HEK293 (cell line): ENCODE results near the gene KIF12.

ENCODE experiments used
- CTCF ChIA-PET: fragments of 350-600 bp; formaldehyde crosslinking; extraction: SDS; loops from one replicate; lab custom pipeline; 2021; ENCODE audit warnings: antibody characterized with exemption; lab: Yijun Ruan, JAX
- POLR2A ChIA-PET: fragments of 300-600 bp; formaldehyde crosslinking; extraction: SDS; loops from one replicate; lab custom pipeline; 2020; ENCODE audit warnings: antibody characterized with exemption, inconsistent platforms; lab: Yijun Ruan, JAX
- H3K27ac ChIP-seq: fragments of 200-500 bp; sonication (Bioruptor generic); 2 replicates; pipeline ENCODE4 v1.5.1; 2014; ENCODE audit warnings: low read depth, low read length, control low read depth, inconsistent platforms; ENCODE audit errors: extremely low read depth
- H3K36me3 ChIP-seq, 2 experiments: fragments of 200-500 bp in 1 of 2; sonication (Bioruptor generic) in 1 of 2; 1 replicate in 1 of 2; 2 replicates in 1 of 2; pipeline ENCODE4 v1.5.1; 2014 to 2017; ENCODE audit warnings: inconsistent platforms in 2 of 2, low read length in 2 of 2; ENCODE audit not compliant: control insufficient read depth in 2 of 2, insufficient read depth in 1 of 2
- H3K4me1 ChIP-seq: fragments of 200-500 bp; sonication (Bioruptor generic); 2 replicates; pipeline ENCODE4 v1.5.1; 2014; ENCODE audit warnings: mild to moderate bottlenecking, low read length, inconsistent platforms; ENCODE audit not compliant: control insufficient read depth, insufficient read depth
- H3K4me3 ChIP-seq: 2 replicates; pipeline ENCODE4 v1.5.1; 2011; ENCODE audit warnings: low read depth, mild to moderate bottlenecking, control low read depth, low read length, moderate library complexity
- H3K9me3 ChIP-seq: fragments of 200-500 bp; sonication (Bioruptor generic); 2 replicates; pipeline ENCODE4 v1.5.1; 2014; ENCODE audit warnings: low read depth, low read length, inconsistent platforms; ENCODE audit not compliant: control insufficient read depth, insufficient read depth
- EGR2 ChIP-seq: fragments of 450-650 bp; formaldehyde crosslinking; IDR thresholded peaks from 2 replicates; pipeline ENCODE4 v1.5.1; 2016; ENCODE audit warnings: low read depth, missing biosample characterization, missing genetic modification characterization
- HOXA7 ChIP-seq: sonication (generic); formaldehyde crosslinking; IDR thresholded peaks from 2 replicates; pipeline ENCODE4 v1.8.1; 2022; ENCODE audit warnings: missing genetic modification reagents, borderline replicate concordance
- INSM2 ChIP-seq: fragments of 450-650 bp; formaldehyde crosslinking; IDR thresholded peaks from 2 replicates; pipeline ENCODE4 v1.5.1; 2016; ENCODE audit warnings: missing biosample characterization, missing genetic modification characterization
- KLF1 ChIP-seq: fragments of 450-650 bp; formaldehyde crosslinking; IDR thresholded peaks from 2 replicates; pipeline ENCODE4 v1.5.1; 2016; ENCODE audit warnings: missing biosample characterization, missing genetic modification characterization
- OSR2 ChIP-seq: fragments of 450-650 bp; formaldehyde crosslinking; IDR thresholded peaks from 2 replicates; pipeline ENCODE4 v1.5.1; 2016; ENCODE audit warnings: missing biosample characterization, missing genetic modification characterization
- ZBTB10 ChIP-seq: fragments of 450-650 bp; formaldehyde crosslinking; IDR thresholded peaks from 2 replicates; pipeline ENCODE4 v1.5.1; 2016; ENCODE audit warnings: missing biosample characterization, missing genetic modification characterization
- ZBTB17 ChIP-seq: fragments of 450-650 bp; formaldehyde crosslinking; IDR thresholded peaks from 2 replicates; pipeline ENCODE4 v1.5.1; 2016; ENCODE audit warnings: missing biosample characterization, missing genetic modification characterization
- ZBTB48 ChIP-seq: fragments of 450-650 bp; formaldehyde crosslinking; IDR thresholded peaks from 2 replicates; pipeline ENCODE4 v1.5.1; 2016; ENCODE audit warnings: missing biosample characterization, missing genetic modification characterization
- ZFHX2 ChIP-seq: fragments of 450-650 bp; formaldehyde crosslinking; conservative IDR thresholded peaks from 2 replicates; pipeline ENCODE4 v1.5.1; 2016; ENCODE audit warnings: missing biosample characterization, missing genetic modification characterization
- ZFP37 ChIP-seq: fragments of 450-650 bp; formaldehyde crosslinking; IDR thresholded peaks from 2 replicates; pipeline ENCODE4 v1.5.1; 2016; ENCODE audit warnings: missing biosample characterization, missing genetic modification characterization
- ZIC2 ChIP-seq: fragments of 450-650 bp; formaldehyde crosslinking; IDR thresholded peaks from 2 replicates; pipeline ENCODE4 v1.5.1; 2016; ENCODE audit warnings: missing biosample characterization, missing genetic modification characterization
- ZNF157 ChIP-seq: fragments of 450-650 bp; formaldehyde crosslinking; IDR thresholded peaks from 2 replicates; pipeline ENCODE4 v1.5.1; 2016; ENCODE audit warnings: missing biosample characterization, missing genetic modification characterization
- ZNF19 ChIP-seq: fragments of 450-650 bp; formaldehyde crosslinking; IDR thresholded peaks from 2 replicates; pipeline ENCODE4; 2016; ENCODE audit warnings: missing biosample characterization, missing genetic modification characterization, low read depth
- ZNF341 ChIP-seq: fragments of 450-650 bp; formaldehyde crosslinking; IDR thresholded peaks from 2 replicates; pipeline ENCODE4; 2016; ENCODE audit warnings: low read depth, missing biosample characterization, missing genetic modification characterization
- ZNF362 ChIP-seq: fragments of 450-650 bp; formaldehyde crosslinking; IDR thresholded peaks from 2 replicates; pipeline ENCODE4 v1.5.1; 2016; ENCODE audit warnings: missing biosample characterization, missing genetic modification characterization
- ZNF366 ChIP-seq: fragments of 450-650 bp; formaldehyde crosslinking; conservative IDR thresholded peaks from 2 replicates; pipeline ENCODE4 v1.5.1; 2016; ENCODE audit warnings: missing biosample characterization, missing genetic modification characterization
- ZNF398 ChIP-seq: fragments of 450-650 bp; formaldehyde crosslinking; IDR thresholded peaks from 2 replicates; pipeline ENCODE4 v1.5.1; 2017; ENCODE audit warnings: missing biosample characterization, missing genetic modification characterization
- ZNF423 ChIP-seq: fragments of 450-650 bp; formaldehyde crosslinking; IDR thresholded peaks from 2 replicates; pipeline ENCODE4 v1.5.1; 2016; ENCODE audit warnings: missing biosample characterization, missing genetic modification characterization
- ZNF521 ChIP-seq: fragments of 450-650 bp; formaldehyde crosslinking; IDR thresholded peaks from 2 replicates; pipeline ENCODE4 v1.5.1; 2017; ENCODE audit warnings: missing biosample characterization, mild to moderate bottlenecking, missing genetic modification characterization
- ZNF654 ChIP-seq: fragments of 450-650 bp; formaldehyde crosslinking; IDR thresholded peaks from 2 replicates; pipeline ENCODE4 v1.5.1; 2016; ENCODE audit warnings: low read depth, missing biosample characterization, missing genetic modification characterization
- ZNF660 ChIP-seq: fragments of 450-650 bp; IDR thresholded peaks from 2 replicates; pipeline ENCODE4 v1.5.1; 2018; ENCODE audit warnings: missing biosample characterization, mild to moderate bottlenecking, missing genetic modification characterization
- ZNF670 ChIP-seq: fragments of 450-650 bp; formaldehyde crosslinking; IDR thresholded peaks from 2 replicates; pipeline ENCODE4 v1.5.1; 2016; ENCODE audit warnings: missing biosample characterization, missing genetic modification characterization, low read depth
- ZNF701 ChIP-seq: fragments of 450-650 bp; formaldehyde crosslinking; IDR thresholded peaks from 2 replicates; pipeline ENCODE4 v1.5.1; 2016; ENCODE audit warnings: missing biosample characterization, missing genetic modification characterization
- ZNF768 ChIP-seq: fragments of 450-650 bp; formaldehyde crosslinking; IDR thresholded peaks from 2 replicates; pipeline ENCODE4 v1.5.1; 2018; ENCODE audit warnings: missing biosample characterization, mild to moderate bottlenecking, missing genetic modification characterization
- ZNF777 ChIP-seq: fragments of 450-650 bp; formaldehyde crosslinking; IDR thresholded peaks from 2 replicates; pipeline ENCODE4 v1.5.1; 2017; ENCODE audit warnings: missing biosample characterization, missing genetic modification characterization, borderline replicate concordance
- ZSCAN30 ChIP-seq: fragments of 450-650 bp; IDR thresholded peaks from 2 replicates; pipeline ENCODE4 v1.5.1; 2018; ENCODE audit warnings: missing biosample characterization, mild to moderate bottlenecking, missing genetic modification characterization, moderate library complexity

KIF12 gene

GRCh38 chr9:114122136-114123027, 23.3 kb upstream of the KIF12 start:
- H3K9me3 ChIP-seq, result no peaks in the 10 kb centered on the region
- no peak overlapping the region for H3K4me3 ChIP-seq
- TF ChIP-seq EGR2 (tag by site-specific recombination) (no peak; the same call in none of the 2 replicates), ZNF660 (tag by site-specific recombination) (no peak), ZNF423 (tag by site-specific recombination) (no peak), ZNF362 (tag by site-specific recombination) (no peak), ZNF768 (tag by site-specific recombination) (no peak), ZNF341 (tag by site-specific recombination) (no peak), ZNF701 (no peak), KLF1 (tag by site-specific recombination) (no peak), ZNF398 (no peak), ZNF654 (tag by site-specific recombination) (no peak), ZNF670 (tag by site-specific recombination) (no peak), ZNF777 (tag by site-specific recombination) (no peak), ZBTB17 (tag by site-specific recombination) (no peak), HOXA7 (no peak), ZNF366 (tag by site-specific recombination) (no peak), ZNF19 (tag by site-specific recombination) (no peak), ZNF157 (tag by site-specific recombination) (no peak), ZFP37 (no peak), ZNF521 (tag by site-specific recombination) (no peak)
- POLR2A ChIA-PET, result no interaction called here
- H3K4me1 ChIP-seq, result no peaks in the 10 kb centered on the region
- no peak overlapping the region for H3K27ac ChIP-seq
- no peaks in the 10 kb centered on the region for H3K36me3 ChIP-seq
- CTCF ChIA-PET, result interaction anchor here (0.6 to 1.2 kb wide), 5 partner anchors 14 to 82 kb away, joined by 3 to 7 read pairs (median 4); no protein-coding TSS in a partner anchor

GRCh38 chr9:114121227-114122135, 22.4 kb upstream of the KIF12 start:
- ChIA-PET POLR2A (no interaction called here), CTCF (interaction anchor here (0.6 to 1.2 kb wide), 4 partner anchors 13 to 38 kb away, joined by 3 to 7 read pairs (median 4); no protein-coding TSS in a partner anchor)
- H3K36me3 ChIP-seq, result no peaks in the 10 kb centered on the region
- no peak overlapping the region for H3K4me3 ChIP-seq
- no peaks in the 10 kb centered on the region for H3K4me1 ChIP-seq
- no peaks in the 10 kb centered on the region for H3K9me3 ChIP-seq
- no peak overlapping the region for H3K27ac ChIP-seq
- TF ChIP-seq OSR2 (tag by site-specific recombination) (no peak), ZIC2 (tag by site-specific recombination) (no peak), ZSCAN30 (tag by site-specific recombination) (no peak), ZFHX2 (tag by site-specific recombination) (peak; percentile 61; the same call in 1 of the 2 replicates), ZBTB48 (tag by site-specific recombination) (no peak), ZNF521 (tag by site-specific recombination) (no peak), ZBTB10 (no peak), INSM2 (no peak)
